ENCODE data around the gene EEIG1. TPM values are rescaled to one million over a fixed set of nuclear protein-coding genes. Genes with fewer than 3 reads are reported as not detected.

The EEIG1 gene
- total and polyA plus RNA-seq, 7 donors = 3.6 to 11.4 (median 6.1) TPM

- DNase-seq = no peak
- H3K27me3 ChIP-seq (ENCODE audit: insufficient read depth in 3 of 3, low read length in 2 of 3) = no peaks in the 10 kb centered on the region
- H3K9me3 ChIP-seq = no peaks in the 10 kb centered on the region
- intact Hi-C loops (cut with DNase I) = no loop called here
- H3K36me3 ChIP-seq (ENCODE audit: insufficient read depth in 1 of 2, low read depth in 1 of 2) = no peaks in the 10 kb centered on the region
- H3K4me1 ChIP-seq = peaks cover 13% of the 10 kb centered on the region
- H3K27ac ChIP-seq = peak overlapping the region; percentile 10
- H3K4me3 ChIP-seq = no peak overlapping the region
- no peak for TF ChIP-seq CTCF (IDR thresholded peaks at IDR 0.05)
- peak in 1 of 4 donors; percentile 53 for ATAC-seq
- WGBS, 3 donors = 37 to 53% (median 43%) methylated on average over 4 of the region's 4 CpGs
Observed at GRCh38 chr9:127989094-127989493, 8.3 kb upstream of the EEIG1 start.

- Histone ChIP-seq H3K36me3 (ENCODE audit: insufficient read depth in 1 of 2, low read depth in 1 of 2) (no peaks in the 10 kb centered on the region), H3K27me3 (ENCODE audit: insufficient read depth in 3 of 3, low read length in 2 of 3) (no peaks in the 10 kb centered on the region), H3K27ac (peak overlapping the region; percentile 75), H3K4me3 (no peak overlapping the region), H3K9me3 (no peaks in the 10 kb centered on the region), H3K4me1 (peaks cover 18% of the 10 kb centered on the region)
- 35 to 45% (median 38%) methylated on average over 9 of the region's 9 CpGs for whole genome bisulfite sequencing, 3 donors
- ATAC-seq (peak; percentile 97 to 98 (median 97)), DNase-seq (peak; percentile 81 to 92)
- no peak for TF ChIP-seq CTCF (IDR thresholded peaks at IDR 0.05)
- intact Hi-C loops (cut with DNase I) = no loop called here
Observed at GRCh38 chr9:127987103-127987614, 6.4 kb upstream of the EEIG1 start.

DNA sequence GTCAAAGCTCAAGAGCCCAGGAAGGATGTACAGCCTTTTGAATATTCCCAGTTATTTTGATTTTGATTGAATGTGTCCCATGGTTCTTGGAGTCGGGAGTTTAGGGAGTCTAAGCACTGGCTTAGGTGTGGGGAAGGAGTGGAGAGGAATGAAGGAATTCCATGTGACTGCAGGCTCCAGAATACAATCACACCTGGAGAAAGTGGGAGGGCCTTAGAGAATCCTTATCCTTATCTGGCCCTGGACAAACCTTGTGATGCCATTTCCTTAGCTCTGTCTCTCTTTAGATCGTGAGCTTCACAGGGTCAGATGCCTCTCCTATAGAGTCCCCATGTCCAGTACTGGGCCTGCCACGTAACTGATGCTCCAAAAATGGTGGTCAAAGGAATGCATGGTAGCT is 4.2 kb upstream of the EEIG1 start:
- Histone ChIP-seq H3K27ac (no peak overlapping the region), H3K36me3 (ENCODE audit: insufficient read depth in 1 of 2, low read depth in 1 of 2) (no peaks in the 10 kb centered on the region), H3K9me3 (no peaks in the 10 kb centered on the region), H3K27me3 (ENCODE audit: insufficient read depth in 3 of 3, low read length in 2 of 3) (no peaks in the 10 kb centered on the region), H3K4me3 (no peak overlapping the region), H3K4me1 (peaks cover 17% of the 10 kb centered on the region)
- ATAC-seq (no peak), DNase-seq (no peak)
- intact Hi-C loops (cut with DNase I) = no loop called here
- no peak for TF ChIP-seq CTCF (IDR thresholded peaks at IDR 0.05)
- 86 to 93% (median 89%) methylated on average over 3 of the region's 3 CpGs for WGBS, 3 donors

DNA sequence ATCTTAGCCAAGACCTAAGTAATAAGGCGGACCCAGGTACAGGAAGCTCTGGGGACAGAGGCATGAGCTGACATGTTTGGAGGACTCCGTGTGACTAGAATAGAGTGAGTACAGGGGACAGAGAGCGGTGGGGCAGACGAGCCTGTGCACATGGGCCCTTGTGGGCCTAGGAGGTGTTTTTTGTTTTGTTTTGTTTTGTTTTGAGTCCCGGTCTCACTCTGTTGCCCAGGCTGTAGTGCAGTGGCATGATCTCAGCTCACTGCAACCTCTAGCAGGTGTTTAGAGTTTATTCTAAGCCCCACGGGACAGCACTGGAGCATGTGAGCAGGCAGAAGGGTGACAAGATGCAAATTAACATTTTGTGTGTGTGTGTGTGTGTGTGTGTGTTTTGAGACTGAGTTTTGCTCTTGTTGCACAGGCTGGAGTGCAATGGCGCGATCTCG is 3.1 kb upstream of the EEIG1 start:
- DNase-seq (no peak), ATAC-seq (no peak)
- intact Hi-C loops (cut with DNase I) = no loop called here
- Histone ChIP-seq H3K9me3 (no peaks in the 10 kb centered on the region), H3K36me3 (ENCODE audit: insufficient read depth in 1 of 2, low read depth in 1 of 2) (no peaks in the 10 kb centered on the region), H3K4me1 (peaks cover 27% of the 10 kb centered on the region), H3K27me3 (ENCODE audit: insufficient read depth in 3 of 3, low read length in 2 of 3) (no peaks in the 10 kb centered on the region), H3K4me3 (no peak overlapping the region), H3K27ac (peak overlapping the region; percentile 10)
- 85 to 91% (median 89%) methylated on average over 9 of the region's 9 CpGs for WGBS, 3 donors
- no peak for TF ChIP-seq CTCF (IDR thresholded peaks at IDR 0.05)

DNA sequence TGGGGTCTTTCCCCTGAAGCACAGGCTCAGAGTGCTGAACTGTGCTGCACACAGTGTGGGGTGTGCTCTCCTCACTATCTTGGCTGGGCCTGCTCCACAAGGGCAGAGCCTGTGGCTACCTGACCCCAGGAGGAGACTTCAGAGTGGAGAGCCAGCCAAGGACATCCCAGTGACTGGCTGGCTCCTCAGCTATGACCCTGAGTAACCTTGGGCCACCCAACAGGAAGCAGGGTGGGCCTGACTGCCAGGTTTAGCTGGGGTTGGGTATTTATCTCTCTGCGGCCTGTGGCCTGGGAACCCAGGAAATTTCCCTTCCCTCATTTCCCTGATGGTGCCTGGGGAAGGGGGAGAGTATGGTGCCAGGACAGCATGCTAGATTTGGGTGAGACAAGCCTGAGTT is 2.1 kb upstream of the EEIG1 start:
- TF ChIP-seq CTCF (IDR thresholded peaks at IDR 0.05) = no peak
- intact Hi-C loops (cut with DNase I) = no loop called here
- 67 to 82% (median 75%) methylated on average over 1 of the region's 1 CpG for WGBS, 3 donors
- Histone ChIP-seq H3K4me1 (peaks cover 36% of the 10 kb centered on the region), H3K4me3 (no peak overlapping the region), H3K27me3 (ENCODE audit: insufficient read depth in 3 of 3, low read length in 2 of 3) (no peaks in the 10 kb centered on the region), H3K36me3 (ENCODE audit: insufficient read depth in 1 of 2, low read depth in 1 of 2) (no peaks in the 10 kb centered on the region), H3K9me3 (no peaks in the 10 kb centered on the region), H3K27ac (peak overlapping the region; percentile 10)
- no peak for ATAC-seq
- DNase-seq = no peak
